HL-60/S4 (cell line): ENCODE results near the gene EIF6.

Experiments used
- in situ Hi-C: fragments of 300-500 bp; cut with MboI; formaldehyde crosslinking; loops from 2 replicates; pipeline ENCODE4 v1.14.3; 2022; ENCODE audit warnings: low sequenced_read_pairs

The EIF6 gene

DNA sequence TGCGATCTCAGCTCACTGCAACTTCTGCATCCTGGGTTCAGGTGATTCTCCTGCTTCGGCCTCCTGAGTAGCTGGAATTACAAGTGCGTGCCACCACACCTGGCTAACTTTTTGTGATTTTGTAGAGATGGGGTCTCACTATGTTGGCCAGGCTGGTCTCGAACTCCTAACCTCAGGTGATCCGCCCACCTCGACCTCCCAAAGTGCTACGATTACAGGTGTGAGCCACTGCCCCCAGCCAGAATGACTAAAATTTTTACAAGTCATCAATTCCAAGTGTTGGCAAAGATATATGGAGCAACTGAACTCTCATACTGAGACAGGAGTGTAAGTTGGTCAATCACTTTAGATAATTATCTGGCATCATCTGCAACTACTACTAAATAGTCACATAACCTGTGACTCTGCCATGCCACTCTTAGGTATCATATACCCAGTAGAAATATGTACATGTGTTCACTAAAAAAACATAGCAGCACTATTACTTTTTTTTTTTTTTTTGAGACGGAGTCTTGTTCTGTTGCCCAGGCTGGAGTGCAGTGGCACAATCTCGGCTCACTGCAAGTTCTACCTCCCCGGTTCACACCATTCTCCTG is 3.0 kb downstream of the EIF6 start:
- in situ Hi-C loops, result no loop called here

DNA sequence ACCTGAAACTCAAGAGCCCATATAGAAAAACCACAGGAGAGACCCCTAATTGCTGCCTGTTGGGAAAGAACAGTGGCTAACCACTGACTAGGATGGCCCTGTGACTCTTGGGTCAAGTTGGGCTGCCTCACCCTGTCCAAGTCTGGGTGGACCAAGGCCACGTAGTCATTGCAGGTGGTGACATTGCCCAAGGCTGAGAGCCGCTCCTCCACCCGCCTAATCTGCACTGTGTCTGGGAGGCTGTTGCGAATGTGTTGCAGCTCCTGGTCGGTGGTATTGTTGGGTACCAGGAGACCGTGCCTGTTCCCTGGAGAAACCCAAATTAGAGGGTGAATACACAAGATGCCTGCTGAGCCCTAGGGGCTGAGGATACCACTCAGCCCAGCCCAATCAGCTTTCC is 4.0 kb downstream of the EIF6 start:
- in situ Hi-C loops, result no loop called here

DNA sequence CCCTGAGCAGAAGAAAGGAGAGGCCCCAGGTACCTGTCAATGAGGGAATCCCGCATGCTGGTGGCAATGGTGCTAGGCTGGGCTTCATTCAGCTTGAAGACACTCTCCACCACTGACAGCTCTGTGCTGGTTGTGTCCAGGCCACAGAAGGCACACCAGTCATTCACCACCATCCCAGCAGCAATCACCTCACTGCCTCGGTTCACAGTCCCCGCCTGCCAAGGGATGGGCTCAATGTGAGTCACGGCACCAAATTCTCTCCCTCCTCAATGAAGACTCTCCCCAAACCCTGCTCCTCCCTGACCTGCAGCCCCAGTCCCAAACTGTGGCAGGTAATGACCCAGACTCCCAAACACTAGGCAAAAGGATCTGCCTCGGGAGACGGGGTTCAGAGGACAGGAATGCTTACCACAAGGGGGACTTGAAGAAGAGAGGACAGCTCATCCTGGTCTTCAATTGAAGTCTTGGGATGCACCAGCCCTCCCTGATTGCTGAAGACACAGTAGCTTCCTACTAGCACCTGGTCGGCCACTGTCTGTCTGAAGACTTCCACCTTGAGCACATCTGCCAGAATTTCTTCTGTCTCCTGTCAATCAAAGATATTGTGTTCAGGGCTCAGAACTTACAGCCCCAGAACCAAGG is 4.9 kb downstream of the EIF6 start:
- in situ Hi-C loops, result no loop called here

DNA sequence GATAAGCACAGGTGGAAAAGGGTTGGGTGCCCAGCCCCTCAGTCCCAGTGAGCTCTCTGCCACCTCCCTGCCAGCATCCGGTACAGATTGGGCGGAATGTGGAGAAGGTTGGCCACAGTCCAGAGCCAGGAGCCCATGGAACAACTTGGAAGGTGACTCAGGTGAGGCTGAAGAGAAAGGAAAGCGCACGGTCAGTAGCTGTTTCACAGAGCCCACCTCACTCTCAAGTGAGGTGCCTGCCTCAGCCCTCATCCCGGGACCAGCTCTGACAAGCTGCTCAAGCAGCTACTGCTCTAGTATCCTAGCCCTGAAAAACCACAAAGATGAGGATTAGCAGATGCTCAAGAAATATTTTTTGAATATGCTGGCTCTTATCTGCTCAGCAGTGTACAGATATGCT is 5.5 kb downstream of the EIF6 start:
- in situ Hi-C loops, result no loop called here

DNA sequence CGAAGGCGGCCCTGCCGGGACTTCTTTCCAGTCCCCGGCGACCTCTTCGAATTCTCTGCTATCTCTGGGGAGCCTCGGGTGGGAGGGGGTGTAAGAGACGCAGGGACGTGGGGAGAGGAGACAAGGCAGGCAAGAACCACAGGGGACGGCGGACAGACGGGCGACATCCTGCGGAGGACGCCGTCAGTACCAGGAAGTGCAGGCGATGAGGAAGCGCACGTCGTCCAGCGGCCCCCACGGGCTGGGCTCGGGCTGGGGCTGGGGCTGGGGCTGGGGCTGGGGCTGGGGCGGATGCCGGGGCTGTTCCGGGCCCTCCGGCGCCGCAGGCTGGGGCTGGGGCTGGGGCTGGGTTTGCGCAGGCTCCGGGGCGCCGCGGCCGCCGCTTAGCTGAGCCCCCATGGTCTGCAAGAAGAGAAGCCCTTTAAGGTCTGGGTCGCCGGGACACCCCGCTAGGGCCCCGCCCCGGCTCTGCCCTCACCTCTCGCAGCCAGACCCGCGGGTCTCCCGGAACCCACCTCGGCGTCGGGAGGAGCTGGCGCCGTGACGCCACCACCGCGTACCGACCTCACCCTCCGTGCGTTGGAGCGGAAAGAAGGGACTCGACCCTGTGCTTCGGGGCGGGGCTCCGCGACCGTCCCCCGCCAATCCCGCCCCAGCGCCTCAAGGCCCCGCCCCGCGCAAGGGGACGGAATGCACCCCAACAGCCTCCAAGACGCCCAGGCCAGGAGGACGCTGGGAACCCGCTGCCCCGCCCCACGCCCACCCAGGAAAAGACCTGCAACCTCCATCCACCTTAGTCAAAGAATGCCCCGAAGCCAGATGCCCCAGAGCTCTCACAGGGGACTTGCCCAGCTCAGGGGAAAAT is 6.8 kb downstream of the EIF6 start, which contains the start of gene MMP24OS:
TSS of gene MMP24OS (minus strand) at position 592 of the 865 bp plus-strand sequence. CDS start at position 399, 193 bp downstream.
- in situ Hi-C loops, result no loop called here

DNA sequence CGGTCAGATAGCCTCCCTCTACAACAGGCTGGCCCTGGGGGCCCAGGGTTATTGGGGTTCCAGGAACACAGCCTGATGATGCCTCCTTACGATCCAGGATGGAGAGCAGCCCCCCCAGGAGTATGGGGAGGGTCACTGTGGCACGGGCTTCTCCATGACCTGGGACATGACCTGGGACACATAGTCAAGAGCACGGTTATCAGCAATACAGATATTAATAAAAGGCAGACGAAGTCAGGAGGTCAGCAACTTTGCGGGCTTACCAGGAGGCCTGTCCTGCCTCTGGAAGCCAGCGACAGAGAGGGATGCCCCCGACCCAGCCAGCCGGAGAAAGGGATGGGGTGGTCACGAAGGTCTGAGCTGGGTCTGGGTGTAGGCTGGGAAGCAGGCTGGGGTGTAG is 7.4 kb downstream of the EIF6 start:
- in situ Hi-C loops, result no loop called here

DNA sequence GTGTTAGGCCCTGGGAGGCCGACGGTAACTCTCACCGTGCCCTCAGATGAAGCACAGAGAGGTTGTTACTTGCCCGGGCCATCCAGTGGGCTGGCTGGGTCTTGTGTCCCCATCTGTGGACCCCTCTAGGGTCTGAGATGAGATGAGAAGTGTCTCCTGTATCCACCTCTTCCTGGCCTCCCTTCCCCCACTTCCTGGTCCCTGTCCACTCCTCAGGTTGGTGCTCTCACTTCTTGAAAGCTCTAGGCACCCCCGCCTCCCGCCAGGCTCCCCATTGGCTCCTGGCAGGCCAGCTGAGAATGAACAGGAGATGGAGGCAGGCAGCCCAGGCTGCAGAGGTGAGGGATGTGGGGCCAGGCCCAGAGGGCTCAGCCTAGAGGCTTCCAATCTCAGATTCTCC is 8.2 kb downstream of the EIF6 start:
- in situ Hi-C loops, result no loop called here

DNA sequence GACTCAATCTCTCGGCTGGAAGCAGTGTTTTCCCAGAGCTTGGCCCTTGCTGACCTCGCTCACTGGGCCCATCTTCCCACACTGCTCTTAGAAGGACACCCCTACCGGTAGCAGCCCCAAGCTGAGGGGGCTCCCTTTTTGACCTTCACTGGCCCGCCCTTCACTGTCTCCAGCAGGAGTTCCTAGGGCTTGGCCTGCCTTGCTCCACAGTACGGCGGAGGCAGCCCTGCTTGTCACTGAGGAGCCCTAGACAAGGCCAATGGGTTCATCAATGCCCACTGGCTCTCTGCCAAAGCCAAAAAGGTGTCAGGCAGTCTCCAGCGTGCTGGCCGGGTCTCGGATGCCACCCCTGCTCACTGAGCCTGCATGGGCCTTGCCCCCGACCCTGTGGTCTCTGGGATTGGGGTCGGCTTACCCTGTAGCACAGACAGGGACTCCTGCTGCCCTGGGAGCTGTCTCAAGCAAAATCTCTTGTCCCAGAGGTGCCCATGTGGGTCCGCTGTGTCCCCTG is 8.8 kb downstream of the EIF6 start:
- in situ Hi-C loops, result no loop called here

DNA sequence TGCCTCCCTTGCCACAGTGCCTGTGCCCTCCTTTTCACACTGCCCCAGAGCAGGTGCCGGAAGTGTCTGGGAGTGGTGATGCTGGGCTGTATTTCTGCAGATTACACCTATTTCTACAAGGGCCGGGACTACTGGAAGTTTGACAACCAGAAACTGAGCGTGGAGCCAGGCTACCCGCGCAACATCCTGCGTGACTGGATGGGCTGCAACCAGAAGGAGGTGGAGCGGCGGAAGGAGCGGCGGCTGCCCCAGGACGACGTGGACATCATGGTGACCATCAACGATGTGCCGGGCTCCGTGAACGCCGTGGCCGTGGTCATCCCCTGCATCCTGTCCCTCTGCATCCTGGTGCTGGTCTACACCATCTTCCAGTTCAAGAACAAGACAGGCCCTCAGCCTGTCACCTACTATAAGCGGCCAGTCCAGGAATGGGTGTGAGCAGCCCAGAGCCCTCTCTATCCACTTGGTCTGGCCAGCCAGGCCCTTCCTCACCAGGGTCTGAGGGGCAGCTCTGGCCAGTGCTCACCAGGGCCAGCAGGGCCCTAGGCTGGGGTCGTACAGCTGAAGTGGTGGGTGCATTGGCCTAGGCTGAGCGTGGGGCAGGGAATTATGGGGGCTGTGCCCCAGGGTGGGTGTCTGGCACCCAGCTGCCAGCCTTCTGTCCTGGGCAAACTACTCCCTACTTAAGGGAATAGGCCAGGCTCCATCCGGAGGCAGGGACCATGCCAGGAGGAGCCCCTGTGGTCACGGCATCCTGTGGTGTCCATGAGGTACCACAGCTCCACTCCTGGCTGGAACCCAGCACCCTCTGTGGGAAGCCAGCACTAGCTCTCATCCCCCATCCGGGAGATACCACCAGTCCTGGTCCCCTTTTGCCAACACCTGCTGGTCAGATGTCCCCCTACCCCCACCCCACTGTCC is 10.1 kb downstream of the EIF6 start:
- in situ Hi-C loops, result loop anchor here (25.0 kb wide), 1 partner anchor 412 kb away; the partner anchor contains the start of gene GGT7

DNA sequence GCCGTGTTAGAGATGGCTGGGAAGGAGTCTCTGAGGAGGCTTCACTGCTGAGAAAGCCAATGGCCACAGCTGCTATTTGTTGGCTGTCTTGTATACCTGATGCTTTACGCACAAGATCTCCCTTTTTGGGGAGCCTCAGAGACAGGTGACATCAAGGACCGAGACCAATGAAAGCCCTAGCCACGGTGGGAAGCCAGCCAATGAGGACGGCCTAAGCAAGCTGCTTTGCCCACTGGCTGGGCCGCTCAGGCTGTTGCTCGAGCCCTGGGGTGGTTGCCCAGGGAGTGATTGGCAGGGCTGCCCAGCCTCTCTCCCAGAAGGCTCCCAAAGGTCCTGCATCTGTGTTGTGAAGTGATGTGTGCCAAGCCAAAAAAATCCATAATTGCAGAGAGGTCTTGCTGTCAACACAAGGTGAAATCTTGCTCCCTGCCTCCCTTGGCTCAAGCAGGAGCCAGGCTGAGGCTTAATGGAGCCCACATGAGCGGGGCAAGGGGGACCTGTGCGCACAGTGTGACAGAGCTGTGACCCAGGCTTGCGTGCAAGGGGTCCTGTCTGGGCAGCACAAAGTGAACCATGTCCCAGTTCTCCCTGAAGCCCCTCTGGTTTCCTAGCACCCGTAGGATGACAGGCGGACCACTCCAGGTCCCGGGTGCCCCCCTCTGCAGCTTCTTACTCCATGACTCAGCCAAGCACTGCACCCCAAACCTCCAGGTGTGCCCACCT is 11.0 kb downstream of the EIF6 start:
- in situ Hi-C loops, result loop anchor here (25.0 kb wide), 1 partner anchor 411 kb away; the partner anchor contains the start of gene GGT7

DNA sequence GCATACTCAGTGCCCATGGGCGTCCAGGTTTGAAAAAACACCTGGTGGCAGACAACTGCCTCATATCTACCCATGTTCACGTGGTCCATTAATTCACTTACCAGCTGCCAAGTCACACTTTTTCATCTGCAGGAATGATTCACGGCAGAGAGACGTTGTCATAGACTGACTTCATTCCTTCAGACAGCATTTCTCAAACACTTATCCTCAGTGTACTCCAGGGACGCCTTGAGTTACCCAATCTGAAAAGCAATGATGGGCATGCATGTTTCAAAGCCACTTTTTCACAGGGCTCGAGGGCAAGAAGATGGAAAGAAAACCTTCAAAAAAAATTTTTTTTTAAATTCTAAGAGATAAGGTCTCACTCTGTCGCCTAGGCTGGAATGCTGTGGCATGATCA is 12.7 kb downstream of the EIF6 start:
- in situ Hi-C loops, result loop anchor here (25.0 kb wide), 1 partner anchor 410 kb away; the partner anchor contains the start of gene GGT7

DNA sequence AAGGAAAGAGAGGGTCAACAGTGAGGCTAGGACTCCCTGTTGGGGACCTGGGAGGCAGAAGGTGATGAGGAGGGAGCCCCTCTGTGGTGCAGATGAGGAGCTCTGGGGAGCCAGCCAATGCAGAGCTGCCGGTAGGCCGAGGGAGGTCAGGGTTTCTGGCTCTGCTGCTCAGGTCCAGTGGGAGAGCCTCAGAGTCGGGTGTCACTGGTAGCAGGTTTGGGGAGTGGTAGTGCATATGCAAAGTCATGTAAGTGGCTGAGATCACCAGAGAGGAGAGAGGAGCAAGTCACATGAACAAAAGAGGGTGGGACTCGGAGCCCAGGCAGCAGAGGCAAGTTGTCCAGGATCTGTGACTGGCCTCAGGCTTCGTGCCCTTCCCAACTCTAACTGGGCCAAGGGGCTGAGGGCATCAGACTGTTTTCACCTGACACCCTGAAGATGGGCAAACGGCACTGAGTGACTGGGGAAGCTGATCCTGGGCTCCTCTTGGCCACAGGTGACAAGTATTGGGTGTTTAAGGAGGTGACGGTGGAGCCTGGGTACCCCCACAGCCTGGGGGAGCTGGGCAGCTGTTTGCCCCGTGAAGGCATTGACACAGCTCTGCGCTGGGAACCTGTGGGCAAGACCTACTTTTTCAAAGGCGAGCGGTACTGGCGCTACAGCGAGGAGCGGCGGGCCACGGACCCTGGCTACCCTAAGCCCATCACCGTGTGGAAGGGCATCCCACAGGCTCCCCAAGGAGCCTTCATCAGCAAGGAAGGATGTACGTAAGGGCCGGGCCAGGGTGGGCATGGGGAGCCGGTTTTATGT is 13.3 kb downstream of the EIF6 start:
- in situ Hi-C loops, result loop anchor here (25.0 kb wide), 1 partner anchor 409 kb away; the partner anchor contains the start of gene GGT7

DNA sequence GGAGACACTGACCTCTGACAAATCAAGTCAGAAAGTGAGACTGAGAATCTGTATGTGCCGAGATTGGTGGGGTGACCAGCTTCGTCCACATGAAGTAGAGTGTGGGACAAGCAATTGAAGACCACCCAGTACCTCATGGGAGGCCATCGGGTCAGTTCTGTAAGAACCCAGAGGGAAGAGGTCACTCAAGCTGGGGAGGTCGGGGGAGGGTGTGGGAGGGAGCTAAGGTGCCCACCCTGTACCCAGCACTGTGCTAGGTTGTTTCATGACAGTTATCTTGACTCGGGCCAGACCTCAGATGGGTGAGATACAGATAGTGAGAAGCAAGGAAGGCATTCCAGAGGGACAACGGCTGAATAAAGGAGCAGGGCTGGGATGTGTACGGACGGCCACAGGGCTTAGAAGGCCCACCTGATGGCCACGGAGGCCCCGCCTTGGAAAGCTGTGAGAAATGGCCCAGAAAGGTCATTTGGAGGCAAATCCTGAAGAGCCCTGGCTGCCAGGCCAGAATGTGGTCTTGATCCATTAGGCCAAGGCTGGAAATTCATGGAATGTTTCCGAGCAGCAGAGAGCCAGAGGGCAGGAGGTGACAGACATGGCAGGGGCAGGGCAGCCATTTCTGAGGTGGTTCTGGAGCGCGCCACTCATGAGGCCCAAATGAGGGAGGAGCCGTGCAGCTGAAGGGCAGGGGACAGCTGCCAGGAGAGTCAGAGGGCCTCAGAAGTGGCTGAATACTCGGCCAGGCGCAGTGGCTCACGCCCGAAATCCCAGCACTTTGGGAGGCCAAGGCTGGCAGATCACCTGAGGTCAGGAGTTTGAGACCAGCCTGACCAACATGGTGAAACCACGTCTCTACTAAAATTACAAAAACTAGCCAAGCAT is 14.3 kb downstream of the EIF6 start:
- in situ Hi-C loops, result loop anchor here (25.0 kb wide), 1 partner anchor 408 kb away; the partner anchor contains the start of gene GGT7

DNA sequence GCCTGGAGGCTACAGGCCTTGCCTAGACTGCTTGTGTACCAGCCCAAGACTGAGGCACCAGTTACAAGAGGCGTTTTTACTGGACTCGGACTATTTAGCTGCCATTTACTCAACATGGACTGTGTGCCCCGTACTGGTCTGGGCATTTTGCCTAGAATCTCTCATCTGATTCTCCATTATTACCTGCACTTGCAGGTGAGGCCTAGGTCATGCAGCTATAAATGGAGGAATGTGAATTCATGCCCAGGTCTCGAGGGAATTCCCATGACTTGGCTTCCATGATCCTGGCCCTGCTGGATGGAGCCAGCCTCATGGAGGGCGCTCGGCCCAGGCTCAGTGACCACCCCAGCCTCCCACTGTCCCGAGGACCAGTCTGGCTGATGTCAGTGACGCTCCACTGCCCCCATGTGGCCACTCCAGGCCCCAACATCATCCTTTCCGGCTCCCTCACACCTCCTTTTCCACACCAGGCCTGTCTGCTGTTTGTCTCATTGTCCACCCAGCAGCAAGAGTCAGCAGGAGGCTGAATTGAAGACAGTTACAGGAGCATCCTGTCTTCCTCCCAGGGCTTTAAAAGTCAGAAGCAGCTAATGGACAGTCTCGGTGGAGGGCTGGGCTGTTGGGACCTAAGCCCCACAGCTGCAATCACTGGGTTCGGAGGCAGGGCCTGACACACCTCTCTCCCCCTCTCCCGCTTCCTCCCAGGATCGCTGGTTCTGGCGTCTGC is 15.4 kb downstream of the EIF6 start:
- in situ Hi-C loops, result loop anchor here (25.0 kb wide), 1 partner anchor 407 kb away; the partner anchor contains the start of gene GGT7

DNA sequence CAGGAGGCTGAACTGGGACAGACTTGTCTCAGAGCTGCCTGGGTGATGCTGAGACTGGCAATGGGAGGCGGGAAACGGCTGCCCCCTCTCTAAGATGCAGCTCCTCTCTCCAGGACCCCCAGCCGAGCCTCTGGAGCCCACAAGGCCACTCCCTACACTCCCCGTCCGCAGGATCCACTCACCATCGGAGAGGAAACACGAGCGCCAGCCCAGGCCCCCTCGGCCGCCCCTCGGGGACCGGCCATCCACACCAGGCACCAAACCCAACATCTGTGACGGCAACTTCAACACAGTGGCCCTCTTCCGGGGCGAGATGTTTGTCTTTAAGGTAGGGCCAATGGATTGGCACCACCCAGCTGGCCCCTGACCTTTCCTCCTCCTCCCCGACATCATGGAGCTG is 17.5 kb downstream of the EIF6 start:
- in situ Hi-C loops, result loop anchor here (25.0 kb wide), 1 partner anchor 405 kb away; the partner anchor contains the start of gene GGT7

DNA sequence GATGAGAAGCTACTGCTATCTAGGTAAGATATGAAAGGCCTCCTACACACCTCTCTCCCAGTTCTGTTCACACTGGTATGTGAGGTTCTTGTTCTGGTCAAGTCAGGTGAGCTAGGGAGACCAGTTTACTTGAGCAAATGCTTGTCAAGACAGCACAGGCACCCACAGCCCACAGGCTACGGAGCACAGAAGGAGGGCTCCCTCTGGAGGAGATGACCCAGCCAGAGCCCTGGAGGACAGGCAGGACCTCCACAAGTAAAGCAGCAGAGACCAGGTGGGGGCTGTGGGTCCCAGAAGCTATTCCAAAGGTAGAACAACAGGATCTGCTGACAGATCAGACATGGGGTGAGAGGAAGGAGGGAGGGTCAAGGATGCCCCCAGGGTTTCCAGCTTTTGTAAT is 19.8 kb downstream of the EIF6 start:
- in situ Hi-C loops, result loop anchor here (25.0 kb wide), 1 partner anchor 402 kb away; the partner anchor contains the start of gene GGT7
